GM12892 (cell line): ENCODE data around the gene TLDC2.
"Not testable (repeated sequence)": the region's sequence is repeated elsewhere in the genome, so short reads cannot be mapped to it uniquely, and the experiment has no call there.

Experiments used
- DNase-seq: peaks from one replicate; pipeline ENCODE4 v3.0.0; 2011; ENCODE audit not compliant: insufficient read length
- FAIRE-seq: peaks from 2 replicates; lab custom pipeline; 2011; peaks lifted over from hg19 to GRCh38; lab: Jason Lieb, UNC
- POLR2A ChIP-seq: IDR thresholded peaks from 2 replicates; pipeline ENCODE4 v1.6.1; 2011; ENCODE audit warnings: low read depth, low read length, control low read depth
- POLR2AphosphoS5 ChIP-seq: IDR thresholded peaks from 2 replicates; pipeline ENCODE4 v1.6.1; 2011; ENCODE audit warnings: low read depth, low read length, control low read depth
- TAF1 ChIP-seq: IDR thresholded peaks from 2 replicates; pipeline ENCODE4 v1.6.1; 2011; ENCODE audit warnings: low read depth, mild to moderate bottlenecking, control low read depth, low read length, borderline replicate concordance

The TLDC2 gene

DNA sequence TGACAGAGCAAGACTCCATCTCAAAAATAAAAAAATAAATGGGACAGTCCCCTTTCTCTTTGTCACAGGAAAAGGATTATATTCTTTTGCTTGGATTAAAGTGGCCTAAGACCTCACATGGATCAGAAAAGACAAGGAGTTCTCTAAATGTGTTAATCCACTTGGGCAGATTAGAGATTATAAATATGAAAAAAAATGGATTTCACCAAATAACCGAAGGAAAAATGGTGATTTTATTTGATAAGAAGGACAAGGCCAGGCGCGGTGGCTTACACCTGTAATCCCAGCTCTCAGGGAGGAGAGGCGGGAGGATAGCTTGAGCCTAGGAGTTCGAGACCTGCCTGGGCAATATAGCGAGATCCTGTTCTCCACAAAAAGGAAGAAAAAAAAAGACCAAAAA lies 53.8 kb downstream of the TLDC2 start:
- DNase-seq (no peak), FAIRE-seq (no peak)
- TF ChIP-seq POLR2AphosphoS5 (no peak), TAF1 (no peak), POLR2A (no peak)

DNA sequence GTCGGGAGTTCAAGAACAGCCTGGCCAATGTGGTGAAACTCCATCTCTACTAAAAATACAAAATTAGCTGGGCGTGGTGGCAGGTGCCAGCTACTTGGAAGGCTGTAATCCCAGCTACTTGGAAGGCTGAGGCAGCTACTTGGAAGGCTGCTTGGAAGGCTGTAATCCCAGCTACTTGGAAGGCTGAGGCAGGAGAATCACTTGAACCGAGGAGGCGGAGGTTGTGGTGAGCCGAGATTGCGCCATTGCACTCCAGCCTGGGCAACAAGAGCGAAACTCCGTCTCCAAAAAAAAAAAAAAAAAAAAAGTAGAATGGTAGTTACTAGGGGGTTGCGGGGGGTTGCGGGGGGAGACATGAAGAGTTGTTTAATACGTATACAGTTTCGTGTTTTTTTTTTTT lies 56.1 kb downstream of the TLDC2 start:
- FAIRE-seq, DNase-seq: not testable (repeated sequence)

- FAIRE-seq (no peak), DNase-seq (no peak)
- TF ChIP-seq TAF1 (no peak), POLR2AphosphoS5 (no peak), POLR2A (no peak)
Observed at GRCh38 chr20:36932476-36933426, 56.8 kb downstream of the TLDC2 start.

DNA sequence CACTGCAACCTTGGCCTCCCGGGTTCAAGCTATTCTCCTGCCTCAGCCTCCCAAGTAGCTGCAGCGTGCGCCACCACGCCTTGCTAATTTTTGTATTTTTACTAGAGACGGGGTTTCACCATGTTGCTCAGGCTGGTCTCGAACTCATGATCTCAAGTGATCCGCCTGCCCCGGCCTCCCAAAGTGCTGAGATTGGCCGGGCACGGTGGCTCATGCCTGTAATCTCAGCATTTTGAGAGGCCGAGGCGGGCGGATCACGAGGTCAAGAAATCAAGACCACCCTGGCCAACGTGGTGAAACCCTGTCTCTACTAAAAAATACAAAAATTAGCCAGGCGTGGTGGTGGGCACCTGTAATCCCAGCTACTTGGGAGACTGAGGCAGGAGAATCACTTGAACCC lies 57.6 kb downstream of the TLDC2 start:
- DNase-seq, FAIRE-seq: not testable (repeated sequence)

DNA sequence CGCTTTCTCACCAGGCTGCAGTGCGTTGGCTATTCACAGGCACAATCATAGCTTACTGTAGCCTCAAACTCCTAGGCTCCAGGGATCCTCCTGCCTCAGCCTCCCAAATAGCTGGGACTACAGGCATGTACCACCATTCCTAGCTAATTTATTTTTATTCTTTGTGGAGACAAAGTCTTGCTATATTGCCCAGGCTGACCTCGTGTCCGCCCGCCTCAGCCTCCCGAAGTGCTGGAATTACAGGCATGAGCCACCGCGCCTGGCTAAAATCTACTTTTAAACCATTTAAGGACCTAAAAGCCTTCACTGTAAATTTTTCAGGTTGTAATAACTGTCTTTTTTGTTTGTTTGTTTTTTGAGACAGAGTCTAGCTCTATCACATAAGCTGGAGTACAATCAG lies 60.4 kb downstream of the TLDC2 start:
- no peak for TF ChIP-seq TAF1
- TF ChIP-seq POLR2A, result no peak
- TF ChIP-seq POLR2AphosphoS5, result no peak
- DNase-seq (no peak), FAIRE-seq (no peak)

- not testable (repeated sequence) for FAIRE-seq, DNase-seq
Observed at GRCh38 chr20:36936761-36937401, 60.9 kb downstream of the TLDC2 start.

GRCh38 chr20:36937402-36937770 lies 61.4 kb downstream of the TLDC2 start:
- TF ChIP-seq POLR2A (no peak), POLR2AphosphoS5 (no peak), TAF1 (no peak)
- DNase-seq, result no peak
- no peak for FAIRE-seq

DNA sequence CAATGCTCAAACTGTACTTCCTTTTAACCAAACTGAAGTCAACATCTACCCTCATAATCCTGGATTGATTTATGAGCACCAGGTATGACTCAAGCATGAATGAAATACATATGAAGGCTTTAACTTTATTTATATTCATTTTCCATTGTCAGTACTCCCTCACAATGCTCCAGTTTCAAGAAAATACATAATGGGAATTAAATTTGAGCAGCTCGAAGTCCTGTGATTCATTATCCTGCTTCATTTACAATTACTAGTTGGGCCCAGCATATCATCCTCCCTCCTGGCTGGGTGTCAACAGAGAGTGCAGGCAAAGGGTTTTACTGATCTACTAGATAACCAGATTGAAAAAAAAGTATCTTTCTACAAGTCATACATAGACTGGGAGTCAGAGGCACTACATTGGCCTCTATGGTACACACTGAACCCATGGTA lies 65.5 kb downstream of the TLDC2 start:
- FAIRE-seq (no peak), DNase-seq (no peak)
- no peak for TF ChIP-seq POLR2AphosphoS5
- TF ChIP-seq TAF1, result no peak
- no peak for TF ChIP-seq POLR2A
